NCI-H2081 (cell line): Measurements from ENCODE around the gene MYF6.

Experiments
- DNase-seq, 2 experiments: peaks; one replicate each; lab custom pipeline; 2025; lab: John Stamatoyannopoulos, UW

MYF6 gene

GRCh38 chr12:80707830-80708258 is 410 bp downstream of the MYF6 start:
- DNase-seq, result no peak

GRCh38 chr12:80708259-80708974 is 983 bp downstream of the MYF6 start:
- DNase-seq, result no peak

- no peak for DNase-seq
Observed at GRCh38 chr12:80708975-80709328, 1.5 kb downstream of the MYF6 start.

GRCh38 chr12:80709811-80710726 is 2.6 kb downstream of the MYF6 start:
- no peak for DNase-seq

- no peak for DNase-seq
Observed at GRCh38 chr12:80710727-80711449, 3.5 kb downstream of the MYF6 start.

GRCh38 chr12:80711866-80712265 is 4.4 kb downstream of the MYF6 start:
- DNase-seq, result no peak

- DNase-seq, result no peak
Observed at GRCh38 chr12:80712866-80713265, 5.4 kb downstream of the MYF6 start.

- DNase-seq, result no peak
Observed at GRCh38 chr12:80713419-80713818, 6.0 kb downstream of the MYF6 start.

GRCh38 chr12:80714055-80714454 is 6.6 kb downstream of the MYF6 start:
- DNase-seq, result no peak

GRCh38 chr12:80714846-80715245 is 7.4 kb downstream of the MYF6 start:
- DNase-seq, result no peak

GRCh38 chr12:80715713-80716249 is 8.3 kb downstream of the MYF6 start:
- no peak for DNase-seq

- DNase-seq, result no peak
Observed at GRCh38 chr12:80716696-80717469, 9.4 kb downstream of the MYF6 start, which contains the start of gene MYF5. MYF5 (plus strand) TSS chr12:80716912; CDS start chr12:80717064, 152 bp downstream.

GRCh38 chr12:80717856-80718255 is 10.4 kb downstream of the MYF6 start:
- no peak for DNase-seq

- no peak for DNase-seq
Observed at GRCh38 chr12:80720516-80720915, 13.1 kb downstream of the MYF6 start.

- DNase-seq, result no peak
Observed at GRCh38 chr12:80721326-80721725, 13.9 kb downstream of the MYF6 start.

GRCh38 chr12:80745851-80746505 is 38.5 kb downstream of the MYF6 start:
- no peak for DNase-seq

GRCh38 chr12:80747800-80748199 is 40.4 kb downstream of the MYF6 start:
- no peak for DNase-seq

- DNase-seq, result no peak
Observed at GRCh38 chr12:80749456-80749855, 42.0 kb downstream of the MYF6 start.

- no peak for DNase-seq
Observed at GRCh38 chr12:80752464-80752863, 45.0 kb downstream of the MYF6 start.

GRCh38 chr12:80754274-80754673 is 46.8 kb downstream of the MYF6 start:
- no peak for DNase-seq

GRCh38 chr12:80756875-80757274 is 49.4 kb downstream of the MYF6 start:
- DNase-seq, result no peak
